ENCODE results near the gene METTL17. TPM values are rescaled to one million over a fixed set of nuclear protein-coding genes. Genes with fewer than 3 reads are reported as not detected.

The METTL17 gene
- total and polyA plus RNA-seq, 9 donors = 42.5 to 65.1 (median 49.9) TPM

DNA sequence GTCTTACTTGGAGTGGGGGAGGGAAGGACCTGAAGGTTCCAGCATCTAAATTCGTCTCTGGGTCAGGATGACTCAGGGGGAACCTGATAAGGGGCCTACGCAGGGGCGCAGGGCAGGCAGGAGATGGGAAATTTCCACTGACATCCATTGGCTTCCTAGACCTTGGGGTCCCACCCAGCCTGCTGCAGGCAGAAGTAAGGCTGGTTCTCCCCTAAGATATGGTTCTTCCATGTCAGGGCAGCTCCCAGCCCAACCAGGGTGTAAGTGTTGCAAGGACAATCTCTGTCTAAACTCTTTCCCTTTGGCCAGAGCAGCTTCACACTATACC, 37.2 kb downstream of the METTL17 start:
- H3K4me1 ChIP-seq (ENCODE audit: insufficient read depth) = peaks cover 13% of the 10 kb centered on the region
- intact Hi-C loops (cut with DNase I) = loop anchor here in 2 of 4 donors (10.0 kb wide), 2 partner anchors 52 to 342 kb away; partner anchors contain the start of genes ANG (in 1 of the 2) and RNASE4 (in 1 of the 2)
- no peaks in the 10 kb centered on the region for H3K36me3 ChIP-seq
- H3K9me3 ChIP-seq = no peaks in the 10 kb centered on the region
- peak overlapping the region; percentile 90 to 97 for H3K27ac ChIP-seq
- H3K4me3 ChIP-seq = no peak overlapping the region
- 8 to 17% (median 11%) methylated on average over 3 of the region's 3 CpGs for WGBS, 3 donors
- H3K27me3 ChIP-seq = no peaks in the 10 kb centered on the region
- DNase-seq = peak; percentile 51 to 74 (median 69)
- TF ChIP-seq POLR2A (IDR thresholded peaks at IDR 0.05) = no peak
- no peak for TF ChIP-seq EP300 (IDR thresholded peaks at IDR 0.05)
- TF ChIP-seq CTCF (IDR thresholded peaks at IDR 0.05) = no peak

GRCh38 chr14:21029917-21030316, 40.1 kb downstream of the METTL17 start, which contains the start of gene TPPP2:
Gene TPPP2, plus strand, starts transcription at chr14:21030217. Its CDS starts 365 bp downstream, at chr14:21030582.
- WGBS, 3 donors = 88 to 92% (median 91%) methylated on average over 5 of the region's 5 CpGs
- no peak for TF ChIP-seq POLR2A (IDR thresholded peaks at IDR 0.05)
- TF ChIP-seq EP300 (IDR thresholded peaks at IDR 0.05) = no peak
- TF ChIP-seq CTCF (IDR thresholded peaks at IDR 0.05) = no peak
- no peak within 1 kb of the TSS for H3K4me3 ChIP-seq
- no peaks in the 10 kb centered on the region for H3K27me3 ChIP-seq
- intact Hi-C loops (cut with DNase I) = loop anchor here in 2 of 4 donors (10.0 kb wide), 2 partner anchors 55 to 345 kb away; partner anchors contain the start of genes ANG (in 1 of the 2) and RNASE4 (in 1 of the 2)
- no peaks in the 10 kb centered on the region for H3K36me3 ChIP-seq
- no peaks in the 10 kb centered on the region for H3K9me3 ChIP-seq
- peaks cover 21% of the 10 kb centered on the region for H3K4me1 ChIP-seq (ENCODE audit: insufficient read depth)
- no peak within 1 kb of the TSS for H3K27ac ChIP-seq
- DNase-seq = no peak

DNA sequence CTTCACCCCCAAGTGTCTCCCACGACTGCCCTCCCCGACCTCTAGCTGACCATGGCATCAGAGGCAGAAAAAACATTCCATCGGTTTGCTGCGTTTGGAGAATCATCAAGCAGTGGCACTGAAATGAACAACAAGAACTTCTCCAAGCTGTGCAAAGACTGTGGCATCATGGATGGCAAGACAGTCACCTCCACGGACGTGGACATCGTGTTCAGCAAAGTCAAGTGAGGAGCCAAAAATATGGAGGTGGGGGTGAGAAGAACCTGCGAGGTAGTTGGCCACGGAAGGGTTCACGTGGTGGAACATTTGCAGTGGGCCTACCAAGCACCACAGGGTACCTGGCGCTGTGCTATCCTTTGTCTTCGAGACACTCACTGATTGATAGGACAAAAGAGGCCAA, 40.8 kb downstream of the METTL17 start:
- H3K4me1 ChIP-seq (ENCODE audit: insufficient read depth) = peaks cover 26% of the 10 kb centered on the region
- no peaks in the 10 kb centered on the region for H3K36me3 ChIP-seq
- no peaks in the 10 kb centered on the region for H3K27me3 ChIP-seq
- H3K4me3 ChIP-seq = no peak overlapping the region
- no peak for DNase-seq
- H3K9me3 ChIP-seq = no peaks in the 10 kb centered on the region
- intact Hi-C loops (cut with DNase I) = no loop called here
- 84 to 91% (median 90%) methylated on average over 12 of the region's 12 CpGs for WGBS, 3 donors
- H3K27ac ChIP-seq = no peak overlapping the region
- TF ChIP-seq EP300 (IDR thresholded peaks at IDR 0.05) (no peak), POLR2A (IDR thresholded peaks at IDR 0.05) (no peak), CTCF (IDR thresholded peaks at IDR 0.05) (no peak)

- Histone ChIP-seq H3K27me3 (no peaks in the 10 kb centered on the region), H3K27ac (no peak overlapping the region), H3K36me3 (no peaks in the 10 kb centered on the region), H3K4me3 (no peak overlapping the region), H3K9me3 (no peaks in the 10 kb centered on the region), H3K4me1 (ENCODE audit: insufficient read depth) (peaks cover 19% of the 10 kb centered on the region)
- intact Hi-C loops (cut with DNase I) = no loop called here
- TF ChIP-seq EP300 (IDR thresholded peaks at IDR 0.05) = no peak
- TF ChIP-seq CTCF (IDR thresholded peaks at IDR 0.05) = no peak
- TF ChIP-seq POLR2A (IDR thresholded peaks at IDR 0.05) = no peak
- no peak for DNase-seq
- 73 to 84% (median 77%) methylated on average over 5 of the region's 5 CpGs for WGBS, 3 donors
Measured at GRCh38 chr14:21032326-21033132, 42.7 kb downstream of the METTL17 start.
